ENCODE data around the gene NME7.
"Not testable (repeated sequence)": the region's sequence is repeated elsewhere in the genome, so short reads cannot be mapped to it uniquely, and the experiment has no call there.

NME7 gene

GRCh38 chr1:169342096-169342495, 25.5 kb downstream of the NME7 start:
- DNase-seq (ENCODE audit: low spot score), result not testable (repeated sequence)

GRCh38 chr1:169340882-169341281, 26.7 kb downstream of the NME7 start:
- DNase-seq (ENCODE audit: low spot score), result no peak

GRCh38 chr1:169339773-169340172, 27.8 kb downstream of the NME7 start:
- no peak for DNase-seq (ENCODE audit: low spot score)

- DNase-seq (ENCODE audit: low spot score), result no peak
Measured at GRCh38 chr1:169338617-169339016, 29.0 kb downstream of the NME7 start.

- not testable (repeated sequence) for DNase-seq (ENCODE audit: low spot score)
Measured at GRCh38 chr1:169336947-169337715, 30.5 kb downstream of the NME7 start.

- not testable (repeated sequence) for DNase-seq (ENCODE audit: low spot score)
Measured at GRCh38 chr1:169334727-169335126, 32.9 kb downstream of the NME7 start.

GRCh38 chr1:169330927-169331326, 36.7 kb downstream of the NME7 start:
- DNase-seq (ENCODE audit: low spot score), result no peak

- DNase-seq (ENCODE audit: low spot score), result no peak
Measured at GRCh38 chr1:169329383-169329782, 38.2 kb downstream of the NME7 start.

- no peak for DNase-seq (ENCODE audit: low spot score)
Measured at GRCh38 chr1:169327875-169328274, 39.7 kb downstream of the NME7 start.

- no peak for DNase-seq (ENCODE audit: low spot score)
Measured at GRCh38 chr1:169326956-169327268, 40.7 kb downstream of the NME7 start.

- DNase-seq (ENCODE audit: low spot score), result no peak
Measured at GRCh38 chr1:169326261-169326955, 41.2 kb downstream of the NME7 start.

- DNase-seq (ENCODE audit: low spot score), result no peak
Measured at GRCh38 chr1:169325117-169325516, 42.5 kb downstream of the NME7 start.

- no peak for DNase-seq (ENCODE audit: low spot score)
Measured at GRCh38 chr1:169322138-169322537, 45.5 kb downstream of the NME7 start.

- DNase-seq (ENCODE audit: low spot score), result no peak
Measured at GRCh38 chr1:169321539-169321938, 46.1 kb downstream of the NME7 start.

GRCh38 chr1:169318536-169319244, 48.9 kb downstream of the NME7 start:
- no peak for DNase-seq (ENCODE audit: low spot score)

- DNase-seq (ENCODE audit: low spot score), result no peak
Measured at GRCh38 chr1:169316556-169316955, 51.0 kb downstream of the NME7 start.

GRCh38 chr1:169312084-169312954, 55.3 kb downstream of the NME7 start:
- peak; percentile 74 for DNase-seq (ENCODE audit: low spot score)

GRCh38 chr1:169309178-169310166, 58.1 kb downstream of the NME7 start:
- DNase-seq (ENCODE audit: low spot score), result no peak

GRCh38 chr1:169308313-169309039, 59.1 kb downstream of the NME7 start:
- DNase-seq (ENCODE audit: low spot score), result no peak

GRCh38 chr1:169307176-169307575, 60.4 kb downstream of the NME7 start:
- no peak for DNase-seq (ENCODE audit: low spot score)

Data from CD4-positive, alpha-beta T cell treated with Interleukin-2 at 100 ng/mL for 4 hours (primary cell).